NCI-H128 (cell line): ENCODE measurements around the gene EMP3.
"Not testable (repeated sequence)": the region's sequence is repeated elsewhere in the genome, so short reads cannot be mapped to it uniquely, and the experiment has no call there.

Experiments
- DNase-seq: peaks from one replicate; lab custom pipeline; 2025; ENCODE audit not compliant: unreplicated experiment; lab: John Stamatoyannopoulos, UW

EMP3 gene

DNA sequence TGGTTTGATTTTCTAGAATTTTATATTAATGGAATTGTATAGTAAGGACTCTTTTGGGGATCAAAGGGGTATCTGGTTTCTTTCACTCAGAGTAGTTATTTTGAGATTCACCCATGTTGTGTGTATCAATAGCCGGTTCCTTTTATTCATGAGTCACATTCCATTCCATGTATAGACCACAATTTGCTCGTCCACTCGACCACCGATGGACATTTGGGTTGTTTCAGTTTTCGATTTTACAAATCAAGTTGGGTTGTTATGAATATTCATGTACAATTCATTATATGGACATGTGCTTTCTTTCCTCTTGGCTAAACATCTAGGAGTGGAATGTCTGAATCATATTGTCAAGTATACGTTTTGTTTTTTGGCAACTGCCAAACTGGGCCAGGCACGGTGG is 9.6 kb upstream of the EMP3 start:
- no peak for DNase-seq

DNA sequence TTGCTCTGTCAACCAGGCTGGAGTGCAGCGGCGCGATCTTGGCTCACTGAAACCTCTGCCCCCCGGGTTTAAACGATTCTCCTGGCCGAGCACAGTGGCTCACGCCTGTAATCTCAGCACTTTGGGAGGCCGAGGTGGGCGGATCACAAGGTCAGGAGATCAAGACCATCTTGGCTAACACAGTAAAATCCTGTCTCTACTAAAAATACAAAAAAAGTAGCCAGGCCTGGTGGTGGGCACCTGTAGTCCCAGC is 7.7 kb upstream of the EMP3 start:
- DNase-seq, result not testable (repeated sequence)

DNA sequence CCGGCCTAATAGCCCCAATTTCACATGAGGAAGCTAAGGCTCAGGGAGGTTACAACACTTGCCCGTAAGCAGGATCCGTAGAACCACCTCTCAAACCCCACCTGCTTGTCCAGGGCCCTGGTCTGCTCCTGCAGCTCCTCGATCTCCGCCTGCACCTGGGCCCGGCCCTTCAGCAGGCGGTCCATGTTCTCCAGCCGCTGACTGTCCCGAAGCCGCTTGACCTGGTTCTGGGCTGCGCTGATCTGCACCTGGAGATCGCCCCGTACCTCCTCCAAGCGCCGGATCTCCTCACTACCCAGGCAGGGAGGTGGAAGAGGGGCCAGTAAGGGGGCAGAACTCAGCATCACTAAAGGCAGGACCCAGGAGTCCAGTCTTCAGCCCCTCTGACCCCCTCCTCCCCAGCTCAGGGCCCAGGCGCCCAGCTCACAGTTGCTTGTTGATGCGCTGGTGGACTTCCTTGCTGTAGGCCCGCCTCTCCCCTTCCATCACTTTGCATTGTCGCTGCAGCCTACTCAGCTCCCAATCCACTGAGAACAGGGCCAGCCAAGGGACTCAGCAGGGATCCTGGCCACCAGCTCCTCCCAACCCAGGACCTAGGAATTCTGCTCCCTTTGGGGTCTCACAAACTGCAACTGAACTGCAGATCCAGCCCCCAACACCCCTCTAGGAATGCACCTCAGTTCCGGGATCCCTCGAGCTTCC is 6.9 kb upstream of the EMP3 start:
- DNase-seq, result no peak

- DNase-seq, result peak; percentile 49
Observed at GRCh38 chr19:48319647-48320541, 5.5 kb upstream of the EMP3 start.

DNA sequence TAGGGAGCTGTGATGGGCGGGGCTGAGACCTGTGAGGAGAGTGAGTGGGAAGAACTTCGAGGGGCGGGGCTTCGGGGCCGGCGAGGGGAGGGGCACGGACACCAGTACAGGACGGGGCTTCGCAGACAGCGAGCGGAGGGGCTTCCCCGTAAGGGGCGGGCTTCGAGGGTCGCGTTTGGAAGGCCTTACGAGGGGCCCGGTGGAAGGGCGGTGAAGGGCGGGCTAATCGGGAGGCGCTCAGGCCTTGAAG is 4.1 kb upstream of the EMP3 start:
- DNase-seq, result peak; percentile 91

DNA sequence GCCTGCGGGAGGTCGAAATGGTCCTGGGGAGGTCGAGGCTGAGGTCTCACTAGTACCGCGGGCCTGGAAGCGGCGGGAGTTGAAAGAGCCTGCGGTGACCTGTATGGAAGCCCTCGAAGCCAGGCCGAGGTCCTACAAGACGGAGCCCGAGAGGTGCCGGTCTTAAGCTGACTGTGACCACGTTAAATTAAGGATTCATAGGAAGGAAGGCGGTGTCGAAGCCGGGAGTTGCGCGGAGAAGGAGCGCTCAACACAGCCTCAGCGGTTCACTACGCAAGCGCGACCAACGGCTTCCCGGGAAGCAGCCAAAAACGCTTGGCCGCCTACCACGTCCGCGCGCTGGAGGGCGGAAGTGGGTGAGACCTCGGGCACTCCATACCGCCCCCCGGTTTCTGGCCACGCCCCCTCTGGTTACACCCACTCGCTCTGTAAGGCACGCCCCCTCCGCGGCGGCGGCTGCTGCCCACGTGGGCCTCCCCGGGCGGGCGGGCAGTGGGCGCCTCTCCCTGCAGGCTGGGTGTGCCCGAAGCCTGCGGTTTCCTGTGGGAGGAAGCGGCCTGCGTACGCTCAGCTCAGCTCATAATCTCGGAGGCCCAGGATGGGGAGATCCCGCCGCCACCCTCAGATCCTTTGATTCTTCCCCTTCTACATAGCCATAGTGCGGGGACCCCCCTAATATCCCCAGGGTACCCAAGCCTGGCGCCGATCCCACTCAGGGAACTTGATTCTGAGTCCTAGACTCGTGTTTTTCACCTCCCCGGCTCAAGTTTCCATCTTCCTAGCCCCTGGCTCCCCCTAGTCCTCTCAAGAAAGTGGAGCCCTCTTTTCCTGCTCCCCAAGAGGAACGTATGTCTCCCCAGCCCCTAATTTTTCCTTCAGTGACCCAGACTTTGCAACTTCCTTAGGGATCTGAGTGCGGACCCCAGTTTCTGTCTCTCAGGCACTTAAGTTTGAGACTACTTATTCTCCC is 3.4 kb upstream of the EMP3 start:
- DNase-seq, result peak; percentile 95

DNA sequence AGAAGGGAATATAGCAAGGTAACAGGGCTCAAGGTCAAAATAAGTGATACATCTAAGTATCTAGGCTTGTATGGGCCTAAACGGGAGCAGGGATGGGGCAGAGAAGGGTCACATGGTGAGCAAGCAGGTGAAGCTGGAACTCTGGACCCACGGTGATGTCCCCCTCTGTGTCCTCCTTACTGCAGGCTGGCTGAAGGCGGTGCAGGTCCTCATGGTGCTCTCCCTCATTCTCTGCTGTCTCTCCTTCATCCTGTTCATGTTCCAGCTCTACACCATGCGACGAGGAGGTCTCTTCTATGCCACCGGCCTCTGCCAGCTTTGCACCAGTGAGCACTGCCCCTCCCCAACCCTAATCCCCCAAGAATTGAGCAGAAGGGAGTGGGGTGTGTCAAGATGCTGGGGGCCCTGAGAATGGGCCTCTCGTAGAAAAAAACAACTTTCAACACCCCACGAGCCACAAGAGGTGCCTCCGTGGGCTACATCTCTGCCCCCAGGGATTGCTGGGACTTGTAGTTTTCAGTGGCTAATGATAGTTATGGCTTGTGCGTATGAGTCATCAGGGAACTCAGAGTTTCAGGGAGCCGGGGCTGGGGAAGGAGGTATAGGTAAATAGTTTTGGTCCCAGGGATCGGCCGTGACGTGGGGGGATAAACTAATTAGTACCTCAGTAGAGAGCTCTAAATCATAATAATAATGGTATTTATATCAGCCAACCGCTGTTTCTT is 4.0 kb downstream of the EMP3 start:
- DNase-seq, result no peak

DNA sequence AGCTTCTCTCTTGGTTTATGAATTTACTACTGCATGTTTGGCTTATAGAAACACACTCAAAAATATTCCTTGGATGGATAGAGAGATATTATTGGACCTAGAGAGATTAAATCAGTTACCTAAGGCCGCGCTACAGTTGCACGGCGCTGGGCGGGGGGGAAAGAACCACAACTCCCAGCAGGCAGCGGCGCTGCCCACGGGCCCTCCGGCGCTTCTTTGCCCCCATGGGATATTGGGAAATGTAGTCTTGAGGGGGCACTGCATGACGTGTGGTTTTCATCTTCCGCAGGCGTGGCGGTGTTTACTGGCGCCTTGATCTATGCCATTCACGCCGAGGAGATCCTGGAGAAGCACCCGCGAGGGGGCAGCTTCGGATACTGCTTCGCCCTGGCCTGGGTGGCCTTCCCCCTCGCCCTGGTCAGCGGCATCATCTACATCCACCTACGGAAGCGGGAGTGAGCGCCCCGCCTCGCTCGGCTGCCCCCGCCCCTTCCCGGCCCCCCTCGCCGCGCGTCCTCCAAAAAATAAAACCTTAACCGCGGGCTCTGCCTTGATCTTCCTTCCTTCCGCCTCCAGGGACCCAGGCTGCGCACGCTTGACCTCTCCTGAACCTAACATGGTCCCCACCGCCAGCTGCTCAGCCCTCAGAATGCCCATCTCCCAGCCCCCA is 4.8 kb downstream of the EMP3 start:
- peak; percentile 90 for DNase-seq

- DNase-seq, result no peak
Observed at GRCh38 chr19:48332351-48332661, 7.0 kb downstream of the EMP3 start.

DNA sequence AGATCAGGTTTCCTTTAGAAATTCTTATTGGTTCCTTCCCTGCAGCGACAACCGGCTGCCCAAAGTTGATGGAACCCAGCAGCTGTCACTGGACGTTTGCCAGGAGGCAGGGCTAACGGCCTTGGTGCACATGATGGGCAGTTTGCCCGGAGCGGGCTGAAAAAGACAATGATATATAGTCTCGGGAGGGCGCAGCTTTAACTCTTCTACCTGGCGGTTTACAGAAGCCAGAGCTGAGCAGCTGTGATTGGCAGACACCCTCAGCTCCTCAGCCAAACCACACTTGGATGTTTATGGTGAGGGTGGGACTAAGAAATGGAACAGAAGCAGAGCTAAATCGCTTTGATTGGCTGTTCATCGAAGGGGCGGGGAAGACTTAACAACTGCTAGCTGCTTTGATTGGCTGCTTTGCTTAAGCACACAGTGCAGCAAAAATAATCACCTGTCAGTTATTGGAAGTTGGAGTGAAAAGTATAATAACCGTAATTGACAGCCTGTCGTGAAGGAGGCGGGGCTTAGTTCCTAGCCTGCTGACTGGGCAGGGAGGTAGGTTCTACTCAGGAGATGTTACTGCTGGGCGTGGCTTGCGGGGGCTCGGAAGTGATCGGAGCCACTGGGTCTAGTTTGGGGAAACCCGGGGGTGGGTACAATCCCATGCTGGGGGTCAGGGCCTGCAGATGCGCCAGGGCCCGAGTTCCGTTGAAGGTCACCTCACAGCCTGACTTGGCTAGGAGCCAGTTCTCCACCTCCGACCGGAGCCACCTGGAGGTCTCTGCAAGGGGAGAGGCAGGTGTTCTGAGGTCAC is 7.5 kb downstream of the EMP3 start:
- peak; percentile 99 for DNase-seq

GRCh38 chr19:48333467-48334384 is 8.4 kb downstream of the EMP3 start:
- DNase-seq, result peak; percentile 77

DNA sequence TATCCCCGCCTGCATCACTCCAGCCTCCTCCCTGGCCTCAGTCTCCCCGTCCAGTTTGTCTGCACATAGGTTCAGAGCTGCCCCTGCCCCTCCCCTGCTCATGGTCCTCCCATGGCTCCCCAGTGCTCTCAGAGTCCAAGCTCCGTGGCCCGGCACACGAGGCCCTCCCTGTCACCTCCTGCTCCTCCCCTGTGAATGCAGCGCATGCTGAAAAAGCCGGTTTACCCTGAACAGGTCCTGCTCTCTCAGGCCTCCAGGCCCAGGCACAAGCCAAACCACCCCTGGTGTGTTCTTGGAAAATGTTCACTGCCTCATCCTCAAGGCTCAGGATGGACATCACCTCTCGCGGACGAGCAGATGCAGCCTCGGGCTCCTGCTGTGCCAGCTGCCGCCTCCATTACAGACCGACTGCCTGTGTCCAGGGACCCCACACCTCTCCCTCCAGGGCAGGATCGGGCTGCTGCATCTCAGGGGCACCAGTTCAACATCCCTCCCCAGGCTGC is 13.0 kb downstream of the EMP3 start:
- no peak for DNase-seq

DNA sequence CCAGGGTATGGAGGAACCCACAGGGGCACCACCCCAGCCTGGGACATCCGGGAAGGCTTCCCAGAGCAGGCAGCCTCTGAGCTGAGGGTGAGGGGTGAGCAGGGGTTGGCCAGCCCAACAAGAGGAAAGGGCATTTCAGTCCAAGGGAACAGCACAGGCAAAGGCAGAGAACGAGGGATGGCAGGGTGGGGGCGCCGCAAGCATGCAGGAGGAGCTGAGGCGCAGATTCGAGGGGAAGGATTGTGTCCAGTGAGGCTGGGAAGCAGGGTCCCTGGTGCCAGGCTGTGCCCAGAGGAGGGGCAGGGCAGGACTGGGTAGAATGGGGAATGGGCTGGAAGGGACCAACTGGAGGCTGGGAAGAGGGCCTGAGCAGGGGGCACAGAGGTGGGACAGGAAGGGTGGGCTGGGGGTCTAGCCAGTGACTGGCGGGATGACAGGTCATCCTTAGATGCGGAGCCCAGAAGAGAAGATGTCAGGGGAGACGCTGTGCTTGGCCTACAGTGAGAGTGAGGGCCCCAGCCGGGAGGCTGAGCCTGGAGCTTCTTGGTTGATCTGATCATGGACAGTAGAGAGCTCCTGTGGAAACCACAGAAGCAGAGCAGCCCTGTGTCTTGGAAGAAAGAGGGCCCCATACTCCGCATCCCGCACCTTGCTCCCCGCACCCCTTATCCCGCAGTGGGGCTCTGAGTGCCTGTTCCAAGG is 13.6 kb downstream of the EMP3 start:
- DNase-seq, result no peak

DNA sequence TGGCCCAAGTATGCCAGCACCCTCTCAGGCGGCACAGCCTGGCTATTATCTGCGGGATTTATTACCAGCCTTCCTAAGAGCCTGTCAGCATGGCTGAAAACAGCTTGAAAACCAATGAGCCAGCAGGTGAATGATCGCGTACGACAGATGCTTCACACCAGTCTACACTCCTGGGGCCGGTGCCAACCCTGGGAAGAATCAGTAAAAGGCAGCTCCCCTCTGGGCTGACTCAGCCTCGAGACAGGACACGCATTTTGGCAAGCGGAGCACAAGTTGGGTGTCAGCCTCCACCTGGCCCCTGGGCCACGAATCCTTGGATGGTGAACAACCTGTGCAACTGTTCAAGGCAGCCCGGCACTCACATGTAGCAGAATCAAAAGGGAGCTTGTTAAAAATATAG is 15.6 kb downstream of the EMP3 start:
- peak; percentile 19 for DNase-seq

GRCh38 chr19:48341515-48342413 is 16.4 kb downstream of the EMP3 start:
- DNase-seq, result no peak

- DNase-seq, result no peak
Observed at GRCh38 chr19:48342414-48342738, 17.0 kb downstream of the EMP3 start.

DNA sequence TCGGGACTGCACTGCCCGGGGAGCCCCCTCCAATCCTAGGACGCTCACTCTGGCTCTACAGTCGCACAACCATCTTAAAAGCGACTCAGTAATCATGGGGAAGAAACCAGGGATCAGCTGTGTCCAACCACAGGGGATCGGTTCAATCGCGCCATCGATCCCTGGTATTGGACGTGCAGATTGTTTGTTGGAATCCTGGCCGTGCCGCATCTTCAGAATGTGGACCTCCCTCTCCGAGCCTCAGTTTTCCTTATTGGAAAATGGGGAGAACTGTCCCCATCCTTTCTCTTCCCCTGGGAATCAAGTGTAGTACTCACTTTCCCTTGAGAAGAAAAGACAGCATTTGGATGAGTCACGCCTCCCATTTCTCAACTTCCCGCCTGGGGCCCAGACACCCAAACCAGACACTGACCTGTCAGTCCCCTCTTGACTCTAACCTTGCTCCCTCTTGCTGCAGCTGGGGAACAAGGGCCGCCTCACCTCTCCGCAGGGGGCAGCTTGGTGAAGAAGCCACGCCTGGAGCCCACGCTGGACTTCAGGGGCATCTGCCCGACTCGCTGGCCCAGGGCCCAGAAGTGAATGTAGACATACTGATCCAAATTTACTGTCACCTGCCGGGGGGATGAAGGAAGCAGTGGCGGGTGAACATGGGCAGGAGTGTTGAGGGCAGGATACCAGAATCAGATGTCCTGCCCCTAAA is 17.6 kb downstream of the EMP3 start:
- DNase-seq, result no peak
